GM11168 (cell line): ENCODE data around the gene LITAFD.
"Not testable (repeated sequence)": the region's sequence is repeated elsewhere in the genome, so short reads cannot be mapped to it uniquely, and the experiment has no call there.

Experiments used
- in situ Hi-C: fragments of 300-500 bp; cut with MboI; formaldehyde crosslinking; loops from one replicate; pipeline ENCODE4 v1.12.0; 2022; ENCODE audit warnings: low sequenced_read_pairs; ENCODE audit not compliant: unreplicated experiment

Gene LITAFD

GRCh38 chr16:8916541-8917225, 34.5 kb downstream of the LITAFD start:
- in situ Hi-C loops = no loop called here

- in situ Hi-C loops = not testable (repeated sequence)
Measured at GRCh38 chr16:8917336-8917735, 35.2 kb downstream of the LITAFD start.

DNA sequence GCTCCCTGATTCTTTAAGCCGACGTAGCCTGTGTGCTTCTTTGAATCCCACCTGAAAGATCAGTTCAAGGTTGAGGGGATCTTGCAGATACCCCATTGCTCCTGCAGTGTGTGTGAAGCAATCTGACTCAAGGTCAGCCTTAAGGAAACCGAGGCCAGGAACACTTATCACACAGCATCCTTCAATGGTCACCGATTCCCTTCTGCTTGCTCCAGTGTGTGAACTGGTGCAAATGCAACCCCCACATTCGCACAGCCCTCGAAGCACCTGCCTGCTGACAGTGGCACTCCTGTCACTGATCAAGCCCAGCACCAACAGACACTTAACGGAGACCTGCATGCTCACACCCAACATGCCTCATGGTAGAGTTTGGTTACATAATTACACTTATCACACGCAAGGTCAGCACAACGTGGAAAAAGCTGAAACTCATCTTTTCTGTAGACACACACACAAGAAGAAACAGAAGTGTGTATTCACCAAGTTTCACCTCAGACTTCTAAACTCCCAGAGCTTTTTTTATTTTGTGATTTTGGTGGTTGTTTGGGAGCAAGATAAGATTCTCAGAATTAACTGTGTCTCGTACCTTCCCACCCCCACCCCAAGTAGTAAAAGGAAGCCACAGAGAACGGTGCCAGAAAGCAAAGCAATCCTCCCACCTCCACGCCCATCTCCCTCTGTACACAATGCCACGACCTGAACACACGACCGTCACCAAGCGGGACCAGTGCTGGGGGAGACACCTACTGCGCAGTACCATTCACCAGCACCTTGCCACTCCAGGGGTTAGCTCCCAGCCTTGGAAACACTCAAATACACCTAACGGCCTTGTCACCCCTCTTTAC, 37.2 kb downstream of the LITAFD start:
- in situ Hi-C loops = no loop called here

DNA sequence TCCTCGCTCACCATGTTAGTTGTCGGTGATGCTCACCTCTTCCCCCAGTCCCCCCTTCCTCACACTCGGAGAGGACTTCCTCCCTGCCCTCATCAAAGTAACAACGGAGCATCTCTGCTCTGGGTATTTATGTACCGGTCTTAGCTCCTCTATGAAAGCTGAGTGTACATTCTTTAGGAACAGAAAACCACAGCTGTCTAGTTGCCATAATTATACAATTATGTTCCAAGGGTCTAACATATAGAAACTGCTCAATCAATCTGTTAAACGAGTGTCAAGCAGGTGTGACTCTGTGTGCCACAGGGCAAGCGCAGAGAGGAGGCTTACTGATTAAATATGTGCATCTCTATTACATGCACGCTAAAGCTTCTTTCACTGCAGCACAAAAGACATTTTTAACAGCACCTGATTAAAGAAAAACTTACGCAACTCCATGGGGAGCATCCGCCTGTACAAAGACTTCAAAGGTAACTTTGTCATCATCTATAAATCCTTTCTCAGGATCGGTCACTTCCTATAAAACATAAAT, 37.8 kb downstream of the LITAFD start:
- in situ Hi-C loops = no loop called here

DNA sequence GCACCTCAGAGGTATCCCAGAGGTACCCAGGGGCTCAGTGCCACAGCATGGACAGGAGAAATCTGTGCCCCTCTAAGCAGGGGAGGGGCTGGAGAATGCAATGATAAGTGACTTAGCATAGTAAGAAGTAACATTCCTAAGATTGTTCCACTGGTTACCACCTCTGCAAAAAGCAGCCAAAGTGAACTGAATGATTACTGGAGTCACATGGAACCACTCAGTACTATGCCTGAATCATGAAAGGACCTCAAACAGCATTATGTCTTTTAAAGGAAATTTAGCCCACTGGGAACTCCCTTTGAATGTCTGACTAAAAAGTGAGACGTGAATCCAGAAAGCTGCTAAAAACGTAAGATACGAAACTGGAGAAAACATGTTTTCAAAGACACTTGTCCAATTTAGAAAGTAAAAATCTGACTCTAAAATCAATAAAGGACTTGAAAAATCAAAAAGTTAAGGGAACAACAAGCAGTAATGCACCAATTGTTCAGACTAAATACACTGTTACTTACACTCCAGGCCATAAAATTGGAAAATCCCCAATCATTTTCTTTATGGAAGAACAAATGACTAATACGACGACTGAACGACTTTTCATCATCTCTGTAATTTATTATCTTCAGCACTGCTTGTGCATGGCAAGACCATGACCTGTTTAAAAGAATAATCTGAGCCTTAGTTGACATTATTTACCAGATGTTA, 38.6 kb downstream of the LITAFD start:
- in situ Hi-C loops = no loop called here

- in situ Hi-C loops = no loop called here
Measured at GRCh38 chr16:8921347-8921984, 39.3 kb downstream of the LITAFD start.

- in situ Hi-C loops = no loop called here
Measured at GRCh38 chr16:8923199-8923598, 41.0 kb downstream of the LITAFD start.

DNA sequence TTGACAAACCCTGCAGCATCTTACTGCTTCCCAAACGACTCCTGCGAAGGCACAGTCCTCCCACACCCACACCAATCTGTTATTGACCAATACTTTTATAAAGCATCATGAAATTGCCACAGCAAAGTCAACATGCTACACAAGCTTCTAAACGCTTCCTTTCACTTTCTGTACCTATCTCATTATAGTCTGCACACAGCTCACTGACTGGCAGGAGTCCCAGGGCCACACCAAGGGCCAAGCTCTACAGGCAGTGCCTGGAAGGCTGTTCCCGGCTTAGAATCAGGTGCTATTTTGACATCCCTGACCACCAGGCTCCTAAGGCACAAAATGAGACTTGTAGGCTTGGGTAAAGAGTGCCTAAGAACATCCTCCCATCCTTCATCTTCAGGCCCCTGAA, 42.1 kb downstream of the LITAFD start:
- in situ Hi-C loops = no loop called here

- in situ Hi-C loops = no loop called here
Measured at GRCh38 chr16:8925455-8925854, 43.3 kb downstream of the LITAFD start.

GRCh38 chr16:8926827-8927226, 44.7 kb downstream of the LITAFD start:
- in situ Hi-C loops = no loop called here

- in situ Hi-C loops = no loop called here
Measured at GRCh38 chr16:8928467-8928957, 46.4 kb downstream of the LITAFD start.

DNA sequence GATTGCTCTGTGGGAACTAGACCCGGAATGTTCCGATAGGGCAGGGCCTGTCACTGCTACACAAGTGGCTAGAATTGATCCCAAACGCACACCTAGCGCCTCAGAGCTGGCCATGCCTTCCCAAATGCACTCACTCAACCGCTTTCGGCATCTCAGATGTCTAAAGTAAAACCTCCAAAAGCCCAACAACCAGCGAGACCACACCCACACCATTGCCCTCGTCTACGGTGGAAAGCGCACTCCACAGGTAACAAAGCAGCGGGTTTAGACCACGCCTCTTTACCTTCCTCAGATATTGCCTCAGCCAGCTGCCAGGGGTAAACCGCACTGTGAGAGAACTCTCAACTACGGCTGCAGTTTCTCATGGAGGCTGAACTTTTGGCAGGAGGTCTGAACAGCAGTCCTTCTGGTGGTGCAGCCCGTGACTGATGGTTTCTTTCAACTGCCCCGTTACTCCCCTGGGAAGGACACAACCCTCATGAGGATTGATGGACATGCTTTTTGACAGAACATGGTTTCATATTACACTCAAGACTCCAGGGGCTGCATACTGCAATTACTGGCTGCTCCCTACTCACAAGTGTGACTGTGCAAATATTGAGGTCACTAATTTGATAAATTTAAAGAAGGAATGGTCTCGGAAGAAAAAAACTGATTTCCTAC, 47.1 kb downstream of the LITAFD start:
- in situ Hi-C loops = no loop called here

GRCh38 chr16:8931859-8932258, 49.7 kb downstream of the LITAFD start:
- in situ Hi-C loops = no loop called here

- in situ Hi-C loops = no loop called here
Measured at GRCh38 chr16:8934601-8935000, 52.5 kb downstream of the LITAFD start.
